Testis (tissue), 3 donors: Measurements from ENCODE around the gene SAV1. TPM values are rescaled to one million over a fixed set of nuclear protein-coding genes. Genes with fewer than 3 reads are reported as not detected.

Source experiments
- DNase-seq: peaks from one replicate; pipeline ENCODE4 v3.0.0-alpha.2; 2019
- H3K27ac ChIP-seq, 2 donors: fragments of 200-600 bp; sonication (generic); one replicate each; pipeline ENCODE4 v1.5.1; 2019
- H3K27me3 ChIP-seq: fragments of 200-600 bp; sonication (generic); one replicate; pipeline ENCODE4 v1.5.1; 2019
- H3K36me3 ChIP-seq: fragments of 200-600 bp; sonication (generic); one replicate; pipeline ENCODE4 v1.5.1; 2017; ENCODE audit warnings: low read depth; ENCODE audit errors: missing control alignments
- H3K4me1 ChIP-seq: fragments of 200-600 bp; sonication (generic); one replicate; pipeline ENCODE4 v1.5.1; 2019
- H3K4me3 ChIP-seq, 2 donors: fragments of 200-600 bp; sonication (generic); one replicate each; pipeline ENCODE4 v1.5.1; 2017 to 2019
- H3K9me3 ChIP-seq: fragments of 200-600 bp; sonication (generic); one replicate; pipeline ENCODE4 v1.5.1; 2017
- POLR2A ChIP-seq: fragments of 450-650 bp; IDR thresholded peaks from one replicate; pipeline ENCODE4 v1.6.1; 2017; ENCODE audit warnings: antibody characterized with exemption, mild to moderate bottlenecking, moderate library complexity
- WGBS, 2 donors: methylation state at CpG; one replicate each; pipeline ENCODE4 v1.1.5; 2018; 5-methylcytosine and 5-hydroxymethylcytosine counted together
- intact Hi-C: fragments of 100-400 bp; cut with DNase I; formaldehyde crosslinking; loops from one replicate; pipeline ENCODE4 v1.15.1; 2023; ENCODE audit warnings: low total_unique reads
- polyA plus RNA-seq: library from polyadenylated mRNA; stranded (reverse); fragments of 350-450 nt; fragmentation: Illumina TruSeq; extraction: RNeasy Lipid Tissue Mini Kit (QIAGEN cat#74804); gene quantifications from one replicate; pipeline ENCODE4 v1.2.3, GENCODE V29; 2014; ENCODE audit warnings: low read depth, low replicate concordance; ENCODE audit not compliant: insufficient read depth
- total RNA-seq, 2 donors: library from RNA; depleted of rRNA; stranded (reverse); fragments of >200 nt; gene quantifications; one replicate each; pipeline ENCODE4 v1.2.3, GENCODE V29; 2016
- TF ChIP-seq, protein P1 (sequence below), 3 experiments: fragments of 450-650 bp in 2 of 3; fragments of 200-600 bp in 1 of 3; sonication (generic) in 1 of 3; IDR thresholded peaks; one replicate each; pipeline ENCODE4 v1.5.1; 2016 to 2019; ENCODE audit warnings: antibody characterized with exemption in 3 of 3, mild to moderate bottlenecking in 2 of 3, moderate library complexity in 1 of 3

SAV1 gene
- total and polyA plus RNA-seq, 3 donors from 2014 or later, result 40.4 to 53.5 (median 40.9) TPM

DNA sequence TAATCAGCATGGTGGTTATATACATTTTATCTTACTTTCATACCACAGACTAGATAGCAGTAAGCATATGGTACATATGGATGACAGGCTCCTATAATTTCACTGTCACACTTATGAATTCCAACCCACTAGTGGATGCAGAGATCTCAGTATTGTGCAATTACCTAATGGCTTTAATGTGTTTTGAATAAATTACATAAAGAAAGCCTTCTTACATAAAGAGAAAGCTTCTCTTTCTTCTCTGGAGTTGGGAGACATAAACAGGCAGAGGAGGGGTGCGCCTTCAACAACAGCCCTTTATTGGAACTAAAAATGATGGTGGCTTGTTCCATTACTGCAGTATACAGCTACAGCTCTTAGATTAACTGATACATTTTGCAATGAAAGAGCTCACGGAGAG, 52.6 kb downstream of the SAV1 start:
- Histone ChIP-seq H3K27ac (no peak overlapping the region), H3K27me3 (no peaks in the 10 kb centered on the region), H3K36me3 (no peaks in the 10 kb centered on the region), H3K4me3 (no peak overlapping the region), H3K9me3 (no peaks in the 10 kb centered on the region), H3K4me1 (no peaks in the 10 kb centered on the region)
- TF ChIP-seq POLR2A, result no peak
- TF ChIP-seq, protein P1, sequence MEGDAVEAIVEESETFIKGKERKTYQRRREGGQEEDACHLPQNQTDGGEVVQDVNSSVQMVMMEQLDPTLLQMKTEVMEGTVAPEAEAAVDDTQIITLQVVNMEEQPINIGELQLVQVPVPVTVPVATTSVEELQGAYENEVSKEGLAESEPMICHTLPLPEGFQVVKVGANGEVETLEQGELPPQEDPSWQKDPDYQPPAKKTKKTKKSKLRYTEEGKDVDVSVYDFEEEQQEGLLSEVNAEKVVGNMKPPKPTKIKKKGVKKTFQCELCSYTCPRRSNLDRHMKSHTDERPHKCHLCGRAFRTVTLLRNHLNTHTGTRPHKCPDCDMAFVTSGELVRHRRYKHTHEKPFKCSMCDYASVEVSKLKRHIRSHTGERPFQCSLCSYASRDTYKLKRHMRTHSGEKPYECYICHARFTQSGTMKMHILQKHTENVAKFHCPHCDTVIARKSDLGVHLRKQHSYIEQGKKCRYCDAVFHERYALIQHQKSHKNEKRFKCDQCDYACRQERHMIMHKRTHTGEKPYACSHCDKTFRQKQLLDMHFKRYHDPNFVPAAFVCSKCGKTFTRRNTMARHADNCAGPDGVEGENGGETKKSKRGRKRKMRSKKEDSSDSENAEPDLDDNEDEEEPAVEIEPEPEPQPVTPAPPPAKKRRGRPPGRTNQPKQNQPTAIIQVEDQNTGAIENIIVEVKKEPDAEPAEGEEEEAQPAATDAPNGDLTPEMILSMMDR (IDR thresholded peaks at IDR 0.05), result no peak
- intact Hi-C loops, result loop anchor here (5.0 kb wide), 1 partner anchor 157 kb away; no protein-coding TSS in a partner anchor
- DNase-seq, result no peak
- 96 to 98% methylated on average over 2 of the region's 2 CpGs for WGBS, 2 donors

DNA sequence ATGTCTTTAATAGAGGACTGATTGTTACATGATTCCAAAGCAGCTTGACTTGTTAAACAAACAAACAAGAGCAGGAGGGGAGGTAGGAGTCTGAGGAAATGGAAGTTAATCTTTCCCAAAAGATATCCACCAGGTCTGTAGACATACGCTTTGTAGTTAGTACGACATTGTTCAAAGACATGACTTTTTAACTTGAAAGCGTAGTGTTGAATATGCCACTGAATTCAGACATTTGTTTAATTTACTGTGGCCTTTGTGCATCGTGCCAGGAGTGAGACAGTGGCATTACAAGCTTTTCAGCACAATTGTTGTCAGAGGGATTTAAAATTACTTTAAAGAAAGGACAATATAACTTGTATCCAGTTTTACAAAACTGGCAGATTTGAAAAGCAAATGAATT, 53.0 kb downstream of the SAV1 start:
- no peak for DNase-seq
- H3K9me3 ChIP-seq, result no peaks in the 10 kb centered on the region
- 57 to 77% methylated on average over 4 of the region's 4 CpGs for WGBS, 2 donors
- no peaks in the 10 kb centered on the region for H3K36me3 ChIP-seq
- H3K27me3 ChIP-seq, result no peaks in the 10 kb centered on the region
- H3K27ac ChIP-seq, result no peak overlapping the region
- intact Hi-C loops, result loop anchor here (5.0 kb wide), 1 partner anchor 157 kb away; no protein-coding TSS in a partner anchor
- TF ChIP-seq POLR2A, result no peak
- TF ChIP-seq, protein P1 (IDR thresholded peaks at IDR 0.05), result no peak
- H3K4me3 ChIP-seq, result no peak overlapping the region
- H3K4me1 ChIP-seq, result no peaks in the 10 kb centered on the region

DNA sequence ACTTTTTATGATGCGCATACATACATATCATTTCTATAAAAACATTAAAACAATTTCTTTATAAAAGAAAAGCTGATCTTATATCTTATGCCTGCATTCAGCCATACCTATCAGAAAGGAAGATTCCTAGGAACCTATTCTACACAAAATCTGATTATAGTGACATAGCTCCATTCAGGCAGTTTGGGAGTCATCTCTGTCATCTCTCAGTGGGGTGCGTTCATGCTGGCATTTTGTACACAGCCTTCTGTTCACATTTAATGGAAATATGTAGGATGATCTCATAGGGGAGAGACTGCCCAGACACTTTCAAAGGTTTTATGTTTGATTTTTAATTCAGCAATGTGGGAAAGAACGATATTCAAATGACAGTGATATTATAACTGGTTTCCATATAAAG, 55.3 kb downstream of the SAV1 start:
- Histone ChIP-seq H3K4me3 (no peak overlapping the region), H3K27ac (no peak overlapping the region), H3K36me3 (no peaks in the 10 kb centered on the region), H3K27me3 (no peaks in the 10 kb centered on the region), H3K9me3 (no peaks in the 10 kb centered on the region), H3K4me1 (no peaks in the 10 kb centered on the region)
- intact Hi-C loops, result no loop called here
- no peak for DNase-seq
- no peak for TF ChIP-seq POLR2A
- TF ChIP-seq, protein P1 (IDR thresholded peaks at IDR 0.05), result no peak
- WGBS, 2 donors, result 88 to 95% methylated on average over 3 of the region's 3 CpGs

DNA sequence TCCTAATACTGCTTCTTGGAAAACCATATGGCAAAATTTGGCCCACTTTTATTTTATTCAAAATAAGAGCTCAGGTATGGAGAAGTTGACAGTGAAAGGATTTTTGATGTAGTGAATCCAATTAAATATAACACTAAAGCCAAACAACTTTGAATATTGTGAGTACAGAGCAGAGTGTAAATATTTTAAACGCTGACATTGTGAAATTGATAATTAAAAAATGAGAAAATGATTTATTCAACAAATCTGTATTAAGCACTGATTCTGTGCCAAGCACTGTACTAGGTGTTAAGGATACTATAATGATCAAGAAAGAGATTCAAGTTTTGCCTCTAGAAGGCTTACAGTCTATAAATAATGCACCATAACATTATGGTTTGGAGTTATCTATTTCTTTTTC, 57.6 kb downstream of the SAV1 start:
- H3K36me3 ChIP-seq, result no peaks in the 10 kb centered on the region
- H3K27ac ChIP-seq, result no peak overlapping the region
- no peaks in the 10 kb centered on the region for H3K4me1 ChIP-seq
- no peak overlapping the region for H3K4me3 ChIP-seq
- intact Hi-C loops, result no loop called here
- DNase-seq, result no peak
- no peak for TF ChIP-seq POLR2A
- TF ChIP-seq, protein P1 (IDR thresholded peaks at IDR 0.05), result no peak
- no peaks in the 10 kb centered on the region for H3K27me3 ChIP-seq
- WGBS, 2 donors, result 92 to 93% methylated on average over 1 of the region's 1 CpG
- no peaks in the 10 kb centered on the region for H3K9me3 ChIP-seq

DNA sequence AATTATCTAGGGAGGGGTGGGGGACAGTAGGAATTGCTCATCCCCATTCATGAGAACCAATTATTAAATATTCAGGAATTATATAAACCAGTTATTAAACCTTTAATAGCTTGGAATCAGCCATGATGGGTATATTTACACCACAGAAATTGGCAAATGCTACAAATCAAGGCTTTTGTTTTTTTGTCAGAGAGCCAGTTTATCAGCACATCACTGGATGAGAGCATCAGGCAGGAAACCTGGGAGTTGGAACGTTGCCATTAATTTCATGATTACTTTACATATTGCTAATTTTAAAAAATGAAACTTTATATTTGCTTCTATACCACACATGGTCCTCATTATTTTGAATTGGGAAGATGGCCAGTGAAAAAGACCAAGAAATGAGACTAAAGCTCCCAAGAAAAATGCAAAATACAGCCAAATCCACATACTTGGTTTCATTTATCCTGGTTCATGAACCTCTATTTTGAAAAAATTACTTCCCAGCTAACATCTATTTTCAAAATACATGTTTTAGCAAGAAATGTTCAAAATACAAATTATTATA, 59.7 kb downstream of the SAV1 start:
- TF ChIP-seq, protein P1 (IDR thresholded peaks at IDR 0.05), result no peak
- no peak for TF ChIP-seq POLR2A
- Histone ChIP-seq H3K4me1 (no peaks in the 10 kb centered on the region), H3K36me3 (no peaks in the 10 kb centered on the region), H3K27ac (no peak overlapping the region), H3K4me3 (no peak overlapping the region), H3K9me3 (no peaks in the 10 kb centered on the region), H3K27me3 (no peaks in the 10 kb centered on the region)
- WGBS, 2 donors, result 48 to 53% methylated on average over 1 of the region's 1 CpG
- no peak for DNase-seq
- intact Hi-C loops, result no loop called here
